T-cell (primary cell): ENCODE data around the gene PARP12. TPM values are rescaled to one million over a fixed set of nuclear protein-coding genes. Genes with fewer than 3 reads are reported as not detected.

ENCODE experiments used
- ATAC-seq, 4 experiments: fragments of 200-7000 bp in 3 of 4; fragments of 150-1000 bp in 1 of 4; cut with Tn5 transposase; replicated peaks in 1 of 4; 1 replicate in 3 of 4; 2 replicates in 1 of 4; pipeline ENCODE4 v1.10.0; 2021; ENCODE audit warnings: moderate library complexity in 3 of 4, mild to moderate bottlenecking in 2 of 4, moderate number of reproducible peaks in 1 of 4
- CTCF ChIA-PET, 2 donors: fragments of 300-600 bp; sonication (Branson Sonifier 250); formaldehyde crosslinking; loops; one replicate each; lab custom pipeline; 2022; ENCODE audit warnings: antibody characterized with exemption in 2 of 2; lab: Charles Lee
- POLR2A ChIA-PET, 2 donors: fragments of 300-600 bp; sonication (Branson Sonifier 250); formaldehyde crosslinking; loops; one replicate each; lab custom pipeline; 2022; ENCODE audit warnings: antibody characterized with exemption in 2 of 2; lab: Charles Lee
- DNase-seq, 35 experiments: peaks; one replicate each; pipeline versions ENCODE4 v3.0.0 to v3.0.0-alpha.2; 2013 to 2023
- H3K27ac ChIP-seq: one replicate; pipeline ENCODE4 v1.5.1; 2013; ENCODE audit warnings: low read length
- H3K27me3 ChIP-seq, 2 experiments: replicated peaks in 1 of 2; 1 replicate in 1 of 2; 2 replicates in 1 of 2; pipeline versions ENCODE4 v1.6.1 to v1.7.0; 2013; ENCODE audit warnings: low read length in 1 of 2, mixed read lengths in 1 of 2; ENCODE audit not compliant: control insufficient read depth in 2 of 2, insufficient read depth in 2 of 2; ENCODE audit errors: extremely low read depth in 1 of 2
- H3K36me3 ChIP-seq, 2 donors: 1 replicate in 1 of 2; 2 replicates in 1 of 2; pipeline versions ENCODE4 v1.6.1 to v1.7.0; 2013; ENCODE audit warnings: low read length in 1 of 2; ENCODE audit not compliant: control insufficient read depth in 2 of 2, insufficient read depth in 1 of 2; ENCODE audit errors: extremely low read depth in 1 of 2
- H3K4me1 ChIP-seq, 2 experiments: 1 replicate in 1 of 2; 2 replicates in 1 of 2; pipeline versions ENCODE4 v1.6.1 to v1.7.0; 2013; ENCODE audit warnings: low read length in 2 of 2, mixed read lengths in 1 of 2; ENCODE audit not compliant: insufficient read depth in 2 of 2, control insufficient read depth in 1 of 2; ENCODE audit errors: extremely low read depth in 1 of 2
- H3K4me3 ChIP-seq, 2 donors: 1 replicate in 1 of 2; 2 replicates in 1 of 2; pipeline versions ENCODE4 v1.5.1 to v1.7.0; 2013; ENCODE audit warnings: mild to moderate bottlenecking in 2 of 2, low read length in 1 of 2, moderate library complexity in 1 of 2; ENCODE audit not compliant: control insufficient read depth in 1 of 2; ENCODE audit errors: extremely low read depth in 1 of 2
- H3K9me3 ChIP-seq: 2 replicates; pipeline ENCODE4 v1.7.0; 2013
- H3K27ac Mint-ChIP-seq, 2 donors: one replicate each; pipeline ENCODE4 v1.8.0; 2020 to 2021; ENCODE audit warnings: mild to moderate bottlenecking in 2 of 2, mixed read lengths in 2 of 2
- H3K27me3 Mint-ChIP-seq, 2 donors: one replicate each; pipeline ENCODE4 v1.8.0; 2021 to 2022; ENCODE audit warnings: mixed read lengths in 2 of 2
- H3K36me3 Mint-ChIP-seq: one replicate; pipeline ENCODE4 v1.8.0; 2021; ENCODE audit warnings: mixed read lengths
- H3K4me1 Mint-ChIP-seq, 3 donors: one replicate each; pipeline ENCODE4 v1.8.0; 2020 to 2022; ENCODE audit warnings: mixed read lengths in 3 of 3, mild to moderate bottlenecking in 1 of 3
- H3K4me3 Mint-ChIP-seq, 3 donors: one replicate each; pipeline ENCODE4 v1.8.0; 2020 to 2022; ENCODE audit warnings: mild to moderate bottlenecking in 3 of 3, mixed read lengths in 3 of 3, moderate library complexity in 3 of 3
- H3K9me3 Mint-ChIP-seq, 3 donors: one replicate each; pipeline ENCODE4 v1.8.0; 2020 to 2022; ENCODE audit warnings: mixed read lengths in 3 of 3
- WGBS: methylation state at CpG from one replicate; pipeline ENCODE4 v1.1.5; 2013; ENCODE audit warnings: missing lambda C conversion rate; ENCODE audit not compliant: insufficient coverage; 5-methylcytosine and 5-hydroxymethylcytosine counted together
- total RNA-seq, 35 experiments: library from RNA in 6 of 35; stranded (reverse) in 6 of 35; fragments of 120-200 nt in 1 of 35; gene quantifications; one replicate each; pipeline versions ENCODE4 v1.2.1 to v1.2.4 and lab custom pipeline; 2013 to 2026

Gene PARP12
- total RNA-seq, 5 donors from 2014 or later (not counting 1 experiment from before 2014, with no cell fraction given): 104 to 129 (median 108) TPM

DNA sequence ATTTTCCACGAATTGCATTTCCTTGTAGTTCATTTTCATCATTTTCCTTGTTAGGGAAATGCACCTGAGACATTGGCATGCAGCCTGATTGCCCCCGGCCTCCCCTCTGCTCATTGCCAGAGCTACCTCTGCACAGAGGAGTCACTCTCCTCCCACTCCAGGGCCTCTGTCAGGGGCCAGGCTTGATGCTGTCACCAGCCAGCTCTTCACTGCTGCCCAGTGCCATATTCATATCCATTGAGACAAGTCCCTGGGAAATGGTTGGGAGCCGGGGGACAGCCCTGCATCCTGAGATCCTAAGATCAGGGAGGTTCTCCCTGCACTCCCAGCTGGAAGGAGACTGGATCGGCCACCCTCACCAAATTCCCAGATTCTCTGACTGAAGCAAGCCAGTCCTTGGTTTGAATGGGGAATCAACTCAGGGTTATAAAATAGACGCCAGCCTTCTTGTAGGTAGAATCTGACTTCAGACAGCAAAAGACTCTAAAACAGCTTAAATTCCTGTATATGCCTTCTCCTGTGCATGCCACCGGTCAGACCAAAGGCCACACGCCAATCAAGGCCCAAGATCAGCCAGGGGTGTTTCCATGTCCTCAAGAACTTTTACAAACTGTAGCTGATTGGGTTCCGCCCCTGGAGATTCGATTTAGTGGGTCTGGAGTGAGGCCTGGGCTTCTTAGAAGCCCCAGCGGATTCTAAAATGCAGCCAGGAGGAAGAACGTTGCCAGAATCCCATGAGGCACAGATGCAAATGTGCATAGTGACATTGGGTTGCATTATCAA lies 86.5 kb downstream of the PARP12 start:
- no peak overlapping the region for H3K27ac ChIP-seq
- H3K27me3 ChIP-seq: peaks cover 0 to 19% of the 10 kb centered on the region in 2 experiments
- H3K36me3 ChIP-seq: no peaks in the 10 kb centered on the region
- CTCF ChIA-PET: no interaction called here
- Mint-ChIP-seq H3K4me3 (no peak overlapping the region), H3K27me3 (no peaks in the 10 kb centered on the region), H3K36me3 (peaks cover 2% of the 10 kb centered on the region), H3K4me1 (peaks cover 14 to 20% (median 19%) of the 10 kb centered on the region in 3 donors), H3K27ac (no peak overlapping the region), H3K9me3 (no peaks in the 10 kb centered on the region)
- ATAC-seq: no peak
- 87% methylated on average over 8 of the region's 11 CpGs for WGBS
- H3K4me1 ChIP-seq: peaks cover 4 to 14% of the 10 kb centered on the region in 2 experiments
- no peak overlapping the region for H3K4me3 ChIP-seq
- no peak for DNase-seq
- POLR2A ChIA-PET: no interaction called here
- H3K9me3 ChIP-seq: no peaks in the 10 kb centered on the region

DNA sequence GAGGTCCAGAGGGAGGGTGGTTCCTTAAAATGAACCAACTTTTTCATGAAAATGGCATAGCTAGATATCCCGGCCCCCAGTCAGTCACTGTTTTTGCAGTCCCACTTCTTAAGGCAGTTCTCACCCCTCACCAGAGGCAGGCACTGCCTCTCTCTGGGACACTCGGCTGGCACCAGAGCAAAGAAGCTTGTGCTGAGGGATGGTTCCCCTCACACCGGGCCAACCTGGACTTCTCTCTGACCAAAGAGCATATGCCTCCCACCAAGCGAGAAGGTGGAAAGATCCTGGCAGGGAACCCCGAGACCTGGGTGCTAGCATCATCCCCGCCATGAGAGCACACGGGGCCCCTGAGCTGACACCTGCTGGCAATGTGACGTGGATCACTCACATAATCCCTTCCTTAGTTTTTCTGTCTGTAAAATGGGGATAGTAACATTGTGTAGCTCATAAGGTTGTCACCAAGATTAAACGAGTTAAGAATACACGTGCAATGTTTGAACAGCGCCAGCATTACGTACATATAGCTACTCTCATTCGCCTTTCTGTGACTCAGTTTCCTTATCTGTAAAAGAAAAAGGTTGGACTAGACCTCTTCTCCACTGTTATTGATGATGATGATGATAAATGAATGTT lies 88.5 kb downstream of the PARP12 start:
- peaks cover 2% of the 10 kb centered on the region for H3K36me3 Mint-ChIP-seq
- no peak for DNase-seq

More for the DNA sequence above, 88.5 kb downstream of the PARP12 start:
- Histone ChIP-seq H3K36me3 (no peaks in the 10 kb centered on the region), H3K4me3 (no peak overlapping the region), H3K27ac (no peak overlapping the region), H3K27me3 (peaks cover 0 to 21% of the 10 kb centered on the region in 2 experiments), H3K4me1 (no peaks in the 10 kb centered on the region), H3K9me3 (no peaks in the 10 kb centered on the region)
- 80% methylated on average over 4 of the region's 13 CpGs for WGBS
- ChIA-PET POLR2A (no interaction called here), CTCF (interaction anchor here (0.5 to 1.1 kb wide), 2 partner anchors 13 to 37 kb away, joined by 4 to 9 read pairs; no protein-coding TSS in a partner anchor)
- Mint-ChIP-seq H3K27me3 (no peaks in the 10 kb centered on the region), H3K4me3 (no peak overlapping the region), H3K9me3 (no peaks in the 10 kb centered on the region), H3K27ac (no peak overlapping the region), H3K4me1 (peaks cover 0 to 5% (median 3%) of the 10 kb centered on the region in 3 donors)
- no peak for ATAC-seq

Other genes starting within 250 kb of the PARP12 start
- 10 to 100 TPM in 2 of 5 donors, 1 to 10 TPM in 3; 5.2 to 14.2 (median 7.3) TPM for gene TBXAS1, start 233.7 kb downstream of the PARP12 start, total RNA-seq
- gene KDM7A, start 114.0 kb upstream of the PARP12 start, total RNA-seq: 10 to 100 TPM; 36.5 to 60.2 (median 55.0) TPM